HCT116 (cell line): ENCODE measurements around the gene LTC4S.

Source experiments
- CTCF ChIP-seq, 3 experiments: fragments of 200-600 bp in 1 of 3; sonication (generic) in 1 of 3; IDR thresholded peaks in 2 of 3; conservative IDR thresholded peaks in 1 of 3; 2 replicates each; pipeline ENCODE4 v1.5.1; 2012 to 2017; ENCODE audit warnings: low read depth in 2 of 3, low read length in 2 of 3, antibody characterized with exemption in 1 of 3, borderline replicate concordance in 1 of 3, control low read depth in 1 of 3, mild to moderate bottlenecking in 1 of 3, mixed read lengths in 1 of 3, mixed run types in 1 of 3, moderate library complexity in 1 of 3; ENCODE audit not compliant: insufficient read depth in 1 of 3
- ELF1 ChIP-seq: IDR thresholded peaks from 2 replicates; pipeline ENCODE4 v1.6.1; 2012; ENCODE audit warnings: low read depth, borderline replicate concordance
- EZH2 ChIP-seq: fragments of 200-600 bp; sonication (generic); IDR thresholded peaks from 2 replicates; pipeline ENCODE4 v1.6.1; 2017; ENCODE audit warnings: antibody characterized with exemption, mixed run types
- EZH2phosphoT487 ChIP-seq: fragments of 200-600 bp; IDR thresholded peaks from 2 replicates; pipeline ENCODE4 v1.6.1; 2018; ENCODE audit warnings: antibody characterized with exemption, borderline replicate concordance
- FOSL1 ChIP-seq: IDR thresholded peaks from 2 replicates; pipeline ENCODE4 v1.6.1; 2012; ENCODE audit warnings: low read depth
- POLR2A ChIP-seq: IDR thresholded peaks from 2 replicates; pipeline ENCODE4 v1.7.0; 2011; ENCODE audit warnings: borderline replicate concordance; ENCODE audit not compliant: insufficient read depth, insufficient read length; ENCODE audit errors: extremely low read depth
- POLR2AphosphoS5 ChIP-seq: IDR thresholded peaks from 2 replicates; pipeline ENCODE4 v1.6.1; 2011; ENCODE audit warnings: mild to moderate bottlenecking, low read depth, low read length, moderate library complexity
- RAD21 ChIP-seq: IDR thresholded peaks from 2 replicates; pipeline ENCODE4 v1.6.1; 2012; ENCODE audit warnings: low read depth, mild to moderate bottlenecking
- SP1 ChIP-seq: IDR thresholded peaks from 2 replicates; pipeline ENCODE4 v1.6.1; 2012; ENCODE audit warnings: low read depth
- TCF7L2 ChIP-seq: IDR thresholded peaks from 2 replicates; pipeline ENCODE4 v1.7.0; 2011; ENCODE audit warnings: borderline replicate concordance, inconsistent platforms; ENCODE audit not compliant: insufficient read depth, insufficient read length; ENCODE audit errors: extremely low read depth
- YY1 ChIP-seq: IDR thresholded peaks from 2 replicates; pipeline ENCODE4 v1.6.1; 2011; ENCODE audit warnings: low read length, low read depth, moderate library complexity, mild to moderate bottlenecking; ENCODE audit not compliant: insufficient replicate concordance; ENCODE audit errors: extremely low read depth
- ZFX ChIP-seq: fragments of 450-650 bp; IDR thresholded peaks from 2 replicates; pipeline ENCODE4 v1.6.1; 2017
- ZNF274 ChIP-seq: fragments of 200-500 bp; sonication (Bioruptor generic); IDR thresholded peaks from 2 replicates; pipeline ENCODE4 v1.6.1; 2014; ENCODE audit warnings: mild to moderate bottlenecking, low read depth, low read length, inconsistent platforms
- TF ChIP-seq, protein P1 (sequence below): IDR thresholded peaks from 2 replicates; pipeline ENCODE4 v1.6.1; 2012; ENCODE audit warnings: low read depth

GRCh38 chr5:179820483-179821297 lies 26.9 kb downstream of the LTC4S start, which contains the start of gene SQSTM1:
- TF ChIP-seq CTCF (IDR thresholded peaks at IDR 0.05 in 2 of 3, conservative IDR thresholded peaks at IDR 0.05 in 1 of 3; ENCODE audit: borderline replicate concordance in 1 of 3, insufficient read depth in 1 of 3, low read depth in 2 of 3, low read length in 2 of 3), result no peak
- no peak for TF ChIP-seq EZH2
- no peak for TF ChIP-seq YY1
- TF ChIP-seq, protein P1, sequence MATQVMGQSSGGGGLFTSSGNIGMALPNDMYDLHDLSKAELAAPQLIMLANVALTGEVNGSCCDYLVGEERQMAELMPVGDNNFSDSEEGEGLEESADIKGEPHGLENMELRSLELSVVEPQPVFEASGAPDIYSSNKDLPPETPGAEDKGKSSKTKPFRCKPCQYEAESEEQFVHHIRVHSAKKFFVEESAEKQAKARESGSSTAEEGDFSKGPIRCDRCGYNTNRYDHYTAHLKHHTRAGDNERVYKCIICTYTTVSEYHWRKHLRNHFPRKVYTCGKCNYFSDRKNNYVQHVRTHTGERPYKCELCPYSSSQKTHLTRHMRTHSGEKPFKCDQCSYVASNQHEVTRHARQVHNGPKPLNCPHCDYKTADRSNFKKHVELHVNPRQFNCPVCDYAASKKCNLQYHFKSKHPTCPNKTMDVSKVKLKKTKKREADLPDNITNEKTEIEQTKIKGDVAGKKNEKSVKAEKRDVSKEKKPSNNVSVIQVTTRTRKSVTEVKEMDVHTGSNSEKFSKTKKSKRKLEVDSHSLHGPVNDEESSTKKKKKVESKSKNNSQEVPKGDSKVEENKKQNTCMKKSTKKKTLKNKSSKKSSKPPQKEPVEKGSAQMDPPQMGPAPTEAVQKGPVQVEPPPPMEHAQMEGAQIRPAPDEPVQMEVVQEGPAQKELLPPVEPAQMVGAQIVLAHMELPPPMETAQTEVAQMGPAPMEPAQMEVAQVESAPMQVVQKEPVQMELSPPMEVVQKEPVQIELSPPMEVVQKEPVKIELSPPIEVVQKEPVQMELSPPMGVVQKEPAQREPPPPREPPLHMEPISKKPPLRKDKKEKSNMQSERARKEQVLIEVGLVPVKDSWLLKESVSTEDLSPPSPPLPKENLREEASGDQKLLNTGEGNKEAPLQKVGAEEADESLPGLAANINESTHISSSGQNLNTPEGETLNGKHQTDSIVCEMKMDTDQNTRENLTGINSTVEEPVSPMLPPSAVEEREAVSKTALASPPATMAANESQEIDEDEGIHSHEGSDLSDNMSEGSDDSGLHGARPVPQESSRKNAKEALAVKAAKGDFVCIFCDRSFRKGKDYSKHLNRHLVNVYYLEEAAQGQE, result no peak
- no peak for TF ChIP-seq RAD21
- peak; percentile 100 for TF ChIP-seq POLR2AphosphoS5
- no peak for TF ChIP-seq ZNF274
- TF ChIP-seq POLR2A, result peak; percentile 98
- peak; percentile 98 for TF ChIP-seq ZFX
- no peak for TF ChIP-seq ELF1
- TF ChIP-seq EZH2phosphoT487, result no peak
- TF ChIP-seq TCF7L2, result no peak
- no peak for TF ChIP-seq FOSL1
- TF ChIP-seq SP1, result no peak
